Measurements from ENCODE around the gene NR2F2.
"Not testable (repeated sequence)": the region's sequence is repeated elsewhere in the genome, so short reads cannot be mapped to it uniquely, and the experiment has no call there.

Gene NR2F2

DNA sequence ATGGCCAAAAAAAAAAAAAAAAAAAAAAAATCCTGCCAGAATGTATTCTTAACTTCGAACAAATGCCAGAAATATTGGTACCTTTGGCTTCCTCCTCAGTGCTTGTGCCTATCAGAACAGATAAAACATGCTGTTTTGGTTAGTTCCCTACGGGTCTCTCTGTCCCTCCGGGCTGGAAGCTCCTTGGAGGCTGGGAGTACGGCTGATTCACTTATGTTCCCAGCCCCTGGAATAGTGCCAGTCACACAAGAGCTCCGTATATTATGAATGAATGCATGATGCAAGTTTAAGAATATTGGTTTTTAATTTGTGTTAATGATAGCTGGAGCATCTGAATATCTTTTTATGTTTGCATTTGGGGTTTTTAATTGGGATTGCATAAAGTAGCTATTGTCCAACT lies 44.0 kb downstream of the NR2F2 start:
- no peak for DNase-seq

GRCh38 chr15:96379592-96379991 lies 49.1 kb downstream of the NR2F2 start:
- not testable (repeated sequence) for DNase-seq

- DNase-seq = no peak
These were observed 51.0 kb downstream of the NR2F2 start for GRCh38 chr15:96381463-96381862.

- DNase-seq = no peak
These were observed 54.7 kb downstream of the NR2F2 start for GRCh38 chr15:96385195-96385594.

DNA sequence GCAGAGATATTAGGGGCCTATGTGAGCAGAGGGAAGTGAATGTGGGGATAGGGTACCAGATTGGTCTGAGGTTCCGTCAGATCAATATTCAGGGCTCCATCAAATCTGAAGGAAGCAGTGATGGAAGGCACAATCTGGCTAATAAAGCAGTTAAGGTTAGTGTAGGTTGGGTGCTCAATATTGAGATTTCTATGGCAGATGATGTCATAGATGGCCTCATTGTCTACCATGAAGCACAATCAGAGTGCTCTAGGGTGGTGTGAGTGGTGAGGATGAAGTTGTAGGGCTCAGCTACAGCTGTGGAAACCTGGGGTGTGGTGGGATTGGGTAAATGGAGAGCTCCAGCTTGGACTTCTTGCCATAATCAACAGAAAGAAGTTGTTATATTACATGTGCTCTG lies 58.2 kb downstream of the NR2F2 start:
- DNase-seq = no peak
